ENCODE measurements around the gene LRRC10.

LRRC10 gene

DNA sequence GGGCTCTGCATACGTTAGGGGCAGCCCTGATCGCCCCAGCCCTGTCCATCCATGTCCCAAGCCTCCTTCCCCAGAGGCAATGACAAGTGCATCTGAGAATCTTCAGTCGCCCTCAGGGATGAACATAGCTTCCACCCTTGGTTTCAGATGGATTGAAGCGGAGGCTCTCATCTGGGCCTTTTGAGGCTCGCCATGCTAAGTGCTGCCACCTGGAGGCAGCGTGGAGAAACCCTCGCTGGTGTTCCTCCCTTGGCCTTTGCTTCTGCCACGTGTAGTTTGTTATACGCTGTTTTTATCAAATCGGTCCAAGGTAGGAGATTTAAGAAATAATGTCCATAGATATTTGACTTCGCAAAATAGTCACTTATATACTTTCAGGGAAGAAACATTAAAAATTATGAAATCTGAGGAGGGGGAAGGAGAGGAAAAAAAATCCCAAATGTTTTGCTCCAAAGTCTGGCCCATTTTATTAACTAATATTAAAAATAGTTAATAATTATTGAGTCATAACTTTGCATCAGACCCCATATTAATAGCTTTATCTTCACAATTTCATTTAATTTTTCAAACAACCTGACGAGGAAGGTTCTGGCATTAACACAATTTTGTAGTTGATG lies 28.8 kb upstream of the LRRC10 start (continued):
- TF ChIP-seq, protein P1, sequence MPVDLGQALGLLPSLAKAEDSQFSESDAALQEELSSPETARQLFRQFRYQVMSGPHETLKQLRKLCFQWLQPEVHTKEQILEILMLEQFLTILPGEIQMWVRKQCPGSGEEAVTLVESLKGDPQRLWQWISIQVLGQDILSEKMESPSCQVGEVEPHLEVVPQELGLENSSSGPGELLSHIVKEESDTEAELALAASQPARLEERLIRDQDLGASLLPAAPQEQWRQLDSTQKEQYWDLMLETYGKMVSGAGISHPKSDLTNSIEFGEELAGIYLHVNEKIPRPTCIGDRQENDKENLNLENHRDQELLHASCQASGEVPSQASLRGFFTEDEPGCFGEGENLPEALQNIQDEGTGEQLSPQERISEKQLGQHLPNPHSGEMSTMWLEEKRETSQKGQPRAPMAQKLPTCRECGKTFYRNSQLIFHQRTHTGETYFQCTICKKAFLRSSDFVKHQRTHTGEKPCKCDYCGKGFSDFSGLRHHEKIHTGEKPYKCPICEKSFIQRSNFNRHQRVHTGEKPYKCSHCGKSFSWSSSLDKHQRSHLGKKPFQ (tag by site-specific recombination; IDR thresholded peaks at IDR 0.05) = no peak
- TF ChIP-seq, protein P2, sequence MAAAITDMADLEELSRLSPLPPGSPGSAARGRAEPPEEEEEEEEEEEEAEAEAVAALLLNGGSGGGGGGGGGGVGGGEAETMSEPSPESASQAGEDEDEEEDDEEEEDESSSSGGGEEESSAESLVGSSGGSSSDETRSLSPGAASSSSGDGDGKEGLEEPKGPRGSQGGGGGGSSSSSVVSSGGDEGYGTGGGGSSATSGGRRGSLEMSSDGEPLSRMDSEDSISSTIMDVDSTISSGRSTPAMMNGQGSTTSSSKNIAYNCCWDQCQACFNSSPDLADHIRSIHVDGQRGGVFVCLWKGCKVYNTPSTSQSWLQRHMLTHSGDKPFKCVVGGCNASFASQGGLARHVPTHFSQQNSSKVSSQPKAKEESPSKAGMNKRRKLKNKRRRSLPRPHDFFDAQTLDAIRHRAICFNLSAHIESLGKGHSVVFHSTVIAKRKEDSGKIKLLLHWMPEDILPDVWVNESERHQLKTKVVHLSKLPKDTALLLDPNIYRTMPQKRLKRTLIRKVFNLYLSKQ (tag by site-specific recombination; IDR thresholded peaks at IDR 0.05; ENCODE audit: borderline replicate concordance) = no peak
- TF ChIP-seq ZFP37 (tag by site-specific recombination; IDR thresholded peaks at IDR 0.05) (no peak), ZBTB48 (tag by site-specific recombination; IDR thresholded peaks at IDR 0.05) (no peak), ZNF510 (tag by site-specific recombination; IDR thresholded peaks at IDR 0.05; ENCODE audit: insufficient replicate concordance) (no peak), HOXC10 (CRISPR knock-in tag; IDR thresholded peaks at IDR 0.05) (no peak), SALL2 (tag by site-specific recombination; IDR thresholded peaks at IDR 0.05; ENCODE audit: borderline replicate concordance) (no peak)

DNA sequence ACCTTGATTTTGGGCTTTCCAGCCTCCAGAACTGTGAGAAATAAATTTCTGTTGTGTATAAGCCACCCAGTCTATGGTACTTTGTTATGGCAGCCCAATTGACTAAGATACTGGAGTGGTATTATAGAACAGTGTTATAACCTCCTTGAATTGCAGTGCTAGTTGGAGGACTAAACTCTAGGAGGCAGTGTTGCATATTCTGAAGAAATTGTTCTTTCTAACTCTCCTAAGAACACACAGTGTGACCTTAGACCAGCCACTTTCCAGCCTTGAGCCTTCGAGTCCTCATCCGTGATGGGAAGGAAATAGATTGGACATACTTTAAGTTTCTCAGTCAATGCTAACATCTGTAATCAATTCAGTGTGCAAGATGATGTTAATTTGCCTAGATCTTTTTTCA lies 22.4 kb upstream of the LRRC10 start:
- Histone ChIP-seq H3K9me3 (ENCODE audit: control insufficient read depth, insufficient read depth, low read depth, low read length) (no peaks in the 10 kb centered on the region), H3K36me3 (ENCODE audit: control insufficient read depth in 2 of 2, insufficient read depth in 1 of 2, low read length in 2 of 2) (no peaks in the 10 kb centered on the region), H3K4me1 (ENCODE audit: control insufficient read depth, insufficient read depth, low read length) (no peaks in the 10 kb centered on the region), H3K4me3 (ENCODE audit: low read depth, low read length) (no peak overlapping the region), H3K27ac (ENCODE audit: extremely low read depth, low read depth, low read length) (no peak overlapping the region)
- no peak for TF ChIP-seq ZNF23 (tag by site-specific recombination; IDR thresholded peaks at IDR 0.05; ENCODE audit: borderline replicate concordance)
- ChIA-PET CTCF (interaction anchor here (0.6 to 1.0 kb wide), 2 partner anchors 15 to 480 kb away, joined by 3 to 4 read pairs; no protein-coding TSS in a partner anchor), POLR2A (no interaction called here)

DNA sequence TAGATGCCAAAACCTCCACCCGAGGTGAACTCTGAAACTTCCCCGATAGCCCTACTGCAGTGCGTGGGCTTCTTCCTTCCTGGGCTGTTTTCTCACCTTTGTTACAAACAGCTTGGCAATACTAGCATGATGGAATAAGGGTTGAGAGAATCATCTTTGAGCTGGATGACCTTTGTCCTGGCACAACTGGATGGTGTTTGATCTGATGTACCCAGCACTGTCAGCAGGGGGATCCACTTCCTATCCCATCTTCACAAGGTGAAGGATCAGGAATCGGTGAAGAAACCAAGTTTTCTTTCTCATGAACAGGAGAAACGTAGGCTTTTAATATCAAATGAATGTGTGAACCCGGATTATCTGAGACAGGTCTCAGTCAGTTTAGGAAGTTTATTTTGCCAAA lies 19.5 kb upstream of the LRRC10 start:
- POLR2A ChIA-PET = no interaction called here
- no peaks in the 10 kb centered on the region for H3K9me3 ChIP-seq (ENCODE audit: control insufficient read depth, insufficient read depth, low read depth, low read length)
- no peaks in the 10 kb centered on the region for H3K36me3 ChIP-seq (ENCODE audit: control insufficient read depth in 2 of 2, insufficient read depth in 1 of 2, low read length in 2 of 2)
- H3K4me1 ChIP-seq (ENCODE audit: control insufficient read depth, insufficient read depth, low read length) = no peaks in the 10 kb centered on the region
- TF ChIP-seq ZNF529 (tag by site-specific recombination; IDR thresholded peaks at IDR 0.05; ENCODE audit: insufficient replicate concordance) = no peak
- no peak for TF ChIP-seq ZNF621 (tag by site-specific recombination; IDR thresholded peaks at IDR 0.05)
- H3K4me3 ChIP-seq (ENCODE audit: low read depth, low read length) = no peak overlapping the region
- H3K27ac ChIP-seq (ENCODE audit: extremely low read depth, low read depth, low read length) = no peak overlapping the region
- CTCF ChIA-PET = interaction anchor here (1.4 to 4.1 kb wide), 3 partner anchors 10 to 14 kb away, joined by 5 to 33 read pairs (median 6); no protein-coding TSS in a partner anchor

DNA sequence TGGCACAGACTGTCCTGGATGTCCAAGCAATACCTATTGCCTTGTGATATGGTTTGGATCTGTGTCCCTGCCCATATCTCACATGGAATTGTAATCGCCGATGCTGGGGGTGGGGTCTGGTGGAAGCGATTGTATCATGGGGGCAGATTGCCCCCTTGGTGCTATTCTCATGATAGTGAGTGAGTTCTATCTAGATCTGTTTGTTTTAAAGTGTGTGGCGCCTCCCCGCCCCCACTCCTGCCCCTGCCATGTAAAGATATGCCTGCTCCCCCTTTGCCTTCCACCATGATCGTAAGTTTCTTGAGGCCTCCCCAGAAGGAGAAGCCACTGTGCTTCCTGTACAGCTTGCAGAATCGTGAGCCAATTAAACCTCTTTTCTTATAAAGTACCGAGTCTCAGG lies 16.8 kb upstream of the LRRC10 start:
- CTCF ChIA-PET = interaction anchor here (0.6 to 4.1 kb wide), 3 partner anchors 12 to 343 kb away, joined by 3 to 33 read pairs (median 3); no protein-coding TSS in a partner anchor
- TF ChIP-seq REPIN1 (tag by site-specific recombination; IDR thresholded peaks at IDR 0.05; ENCODE audit: low read depth) (no peak), ZNF629 (tag by site-specific recombination; IDR thresholded peaks at IDR 0.05) (no peak), ZNF768 (tag by site-specific recombination; IDR thresholded peaks at IDR 0.05) (no peak), ZNF626 (tag by site-specific recombination; IDR thresholded peaks at IDR 0.05) (no peak), YY1 (tag by site-specific recombination; IDR thresholded peaks at IDR 0.05) (no peak), ZBTB20 (tag by site-specific recombination; IDR thresholded peaks at IDR 0.05) (no peak), ZNF549 (tag by site-specific recombination; IDR thresholded peaks at IDR 0.05) (no peak), KLF7 (tag by site-specific recombination; IDR thresholded peaks at IDR 0.05; ENCODE audit: borderline replicate concordance) (no peak), ZNF792 (tag by site-specific recombination; IDR thresholded peaks at IDR 0.05) (no peak), ZNF530 (tag by site-specific recombination; IDR thresholded peaks at IDR 0.05; ENCODE audit: low read depth) (no peak), KLF1 (tag by site-specific recombination; IDR thresholded peaks at IDR 0.05) (no peak)
- TF ChIP-seq, protein P3, sequence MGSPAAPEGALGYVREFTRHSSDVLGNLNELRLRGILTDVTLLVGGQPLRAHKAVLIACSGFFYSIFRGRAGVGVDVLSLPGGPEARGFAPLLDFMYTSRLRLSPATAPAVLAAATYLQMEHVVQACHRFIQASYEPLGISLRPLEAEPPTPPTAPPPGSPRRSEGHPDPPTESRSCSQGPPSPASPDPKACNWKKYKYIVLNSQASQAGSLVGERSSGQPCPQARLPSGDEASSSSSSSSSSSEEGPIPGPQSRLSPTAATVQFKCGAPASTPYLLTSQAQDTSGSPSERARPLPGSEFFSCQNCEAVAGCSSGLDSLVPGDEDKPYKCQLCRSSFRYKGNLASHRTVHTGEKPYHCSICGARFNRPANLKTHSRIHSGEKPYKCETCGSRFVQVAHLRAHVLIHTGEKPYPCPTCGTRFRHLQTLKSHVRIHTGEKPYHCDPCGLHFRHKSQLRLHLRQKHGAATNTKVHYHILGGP (tag by site-specific recombination; IDR thresholded peaks at IDR 0.05) = no peak
- TF ChIP-seq, protein P2 (tag by site-specific recombination; IDR thresholded peaks at IDR 0.05; ENCODE audit: borderline replicate concordance) = no peak

More for the DNA sequence above, 16.8 kb upstream of the LRRC10 start:
- H3K4me3 ChIP-seq (ENCODE audit: low read depth, low read length) = no peak overlapping the region
- H3K27ac ChIP-seq (ENCODE audit: extremely low read depth, low read depth, low read length) = no peak overlapping the region
- H3K9me3 ChIP-seq (ENCODE audit: control insufficient read depth, insufficient read depth, low read depth, low read length) = no peaks in the 10 kb centered on the region
- H3K36me3 ChIP-seq (ENCODE audit: control insufficient read depth in 2 of 2, insufficient read depth in 1 of 2, low read length in 2 of 2) = no peaks in the 10 kb centered on the region
- POLR2A ChIA-PET = no interaction called here
- H3K4me1 ChIP-seq (ENCODE audit: control insufficient read depth, insufficient read depth, low read length) = no peaks in the 10 kb centered on the region
